ENCODE results near the gene KIAA1671.

Gene KIAA1671

GRCh38 chr22:24981066-24981465, 28.6 kb downstream of the KIAA1671 start:
- DNase-seq (ENCODE audit: low read depth in 3 of 3, low spot score in 1 of 3) = no peak

GRCh38 chr22:24981656-24982055, 29.1 kb downstream of the KIAA1671 start:
- DNase-seq (ENCODE audit: low read depth in 3 of 3, low spot score in 1 of 3) = no peak

- DNase-seq (ENCODE audit: low read depth in 3 of 3, low spot score in 1 of 3) = no peak
Observed at GRCh38 chr22:24982301-24983056, 30.0 kb downstream of the KIAA1671 start.

GRCh38 chr22:24983151-24983550, 30.6 kb downstream of the KIAA1671 start:
- DNase-seq (ENCODE audit: low read depth in 3 of 3, low spot score in 1 of 3) = no peak

GRCh38 chr22:24984122-24984521, 31.6 kb downstream of the KIAA1671 start:
- DNase-seq (ENCODE audit: low read depth in 3 of 3, low spot score in 1 of 3) = no peak

GRCh38 chr22:24985826-24986214, 33.3 kb downstream of the KIAA1671 start:
- DNase-seq (ENCODE audit: low read depth in 3 of 3, low spot score in 1 of 3) = no peak

- DNase-seq (ENCODE audit: low read depth in 3 of 3, low spot score in 1 of 3) = no peak
Observed at GRCh38 chr22:24986816-24987215, 34.3 kb downstream of the KIAA1671 start.

- no peak for DNase-seq (ENCODE audit: low read depth in 3 of 3, low spot score in 1 of 3)
Observed at GRCh38 chr22:24989135-24989534, 36.6 kb downstream of the KIAA1671 start.

- DNase-seq (ENCODE audit: low read depth in 3 of 3, low spot score in 1 of 3) = no peak
Observed at GRCh38 chr22:24989541-24989951, 37.0 kb downstream of the KIAA1671 start.

GRCh38 chr22:24990344-24990905, 37.9 kb downstream of the KIAA1671 start:
- no peak for DNase-seq (ENCODE audit: low read depth in 3 of 3, low spot score in 1 of 3)

- DNase-seq (ENCODE audit: low read depth in 3 of 3, low spot score in 1 of 3) = no peak
Observed at GRCh38 chr22:24992946-24993345, 40.4 kb downstream of the KIAA1671 start.

- no peak for DNase-seq (ENCODE audit: low read depth in 3 of 3, low spot score in 1 of 3)
Observed at GRCh38 chr22:24994070-24994763, 41.7 kb downstream of the KIAA1671 start.

- no peak for DNase-seq (ENCODE audit: low read depth in 3 of 3, low spot score in 1 of 3)
Observed at GRCh38 chr22:24995649-24996180, 43.2 kb downstream of the KIAA1671 start.

GRCh38 chr22:24996420-24996952, 44.0 kb downstream of the KIAA1671 start:
- no peak for DNase-seq (ENCODE audit: low read depth in 3 of 3, low spot score in 1 of 3)

GRCh38 chr22:24997023-24997422, 44.5 kb downstream of the KIAA1671 start:
- no peak for DNase-seq (ENCODE audit: low read depth in 3 of 3, low spot score in 1 of 3)

- no peak for DNase-seq (ENCODE audit: low read depth in 3 of 3, low spot score in 1 of 3)
Observed at GRCh38 chr22:25000686-25001085, 48.2 kb downstream of the KIAA1671 start.

GRCh38 chr22:25002241-25002985, 49.9 kb downstream of the KIAA1671 start:
- DNase-seq (ENCODE audit: low read depth in 3 of 3, low spot score in 1 of 3) = no peak

- no peak for DNase-seq (ENCODE audit: low read depth in 3 of 3, low spot score in 1 of 3)
Observed at GRCh38 chr22:25006354-25006753, 53.8 kb downstream of the KIAA1671 start.

- DNase-seq (ENCODE audit: low read depth in 3 of 3, low spot score in 1 of 3) = no peak
Observed at GRCh38 chr22:25007444-25008106, 55.1 kb downstream of the KIAA1671 start.

- DNase-seq (ENCODE audit: low read depth in 3 of 3, low spot score in 1 of 3) = no peak
Observed at GRCh38 chr22:25008666-25009065, 56.1 kb downstream of the KIAA1671 start.

- DNase-seq (ENCODE audit: low read depth in 3 of 3, low spot score in 1 of 3) = no peak
Observed at GRCh38 chr22:25012741-25013143, 60.2 kb downstream of the KIAA1671 start.
